DMS 273 treated with DMSO at 0.1 percent for 48 hours (cell line): ENCODE results near the gene SOCS2.
"Not testable (repeated sequence)": the region's sequence is repeated elsewhere in the genome, so short reads cannot be mapped to it uniquely, and the experiment has no call there.

Source experiments
- DNase-seq: peaks from one replicate; lab custom pipeline; 2025; lab: John Stamatoyannopoulos, UW

The SOCS2 gene

DNA sequence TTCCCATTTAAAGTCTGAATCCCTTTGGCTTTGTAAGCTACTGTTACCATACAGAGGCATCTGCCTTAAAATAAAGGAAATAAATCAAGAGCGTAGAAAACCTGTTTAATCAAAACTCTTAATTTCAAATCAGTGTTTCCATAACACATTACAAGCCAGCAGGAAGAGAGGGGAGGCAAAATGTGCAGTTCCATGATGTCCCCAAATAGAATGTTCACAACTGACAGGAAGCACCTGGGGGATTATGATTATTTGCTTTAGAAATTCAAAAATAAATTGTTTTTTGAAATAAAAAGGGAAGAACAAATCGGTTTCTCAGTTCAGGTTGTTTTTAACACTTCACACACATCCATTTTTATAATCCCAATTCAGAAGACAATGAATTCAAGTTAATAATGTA lies 21.4 kb downstream of the SOCS2 start:
- no peak for DNase-seq

GRCh38 chr12:93594766-93595311 lies 22.4 kb downstream of the SOCS2 start:
- DNase-seq, result no peak

- no peak for DNase-seq
Measured at GRCh38 chr12:93595351-93595750, 22.9 kb downstream of the SOCS2 start.

- no peak for DNase-seq
Measured at GRCh38 chr12:93597608-93598007, 25.1 kb downstream of the SOCS2 start.

DNA sequence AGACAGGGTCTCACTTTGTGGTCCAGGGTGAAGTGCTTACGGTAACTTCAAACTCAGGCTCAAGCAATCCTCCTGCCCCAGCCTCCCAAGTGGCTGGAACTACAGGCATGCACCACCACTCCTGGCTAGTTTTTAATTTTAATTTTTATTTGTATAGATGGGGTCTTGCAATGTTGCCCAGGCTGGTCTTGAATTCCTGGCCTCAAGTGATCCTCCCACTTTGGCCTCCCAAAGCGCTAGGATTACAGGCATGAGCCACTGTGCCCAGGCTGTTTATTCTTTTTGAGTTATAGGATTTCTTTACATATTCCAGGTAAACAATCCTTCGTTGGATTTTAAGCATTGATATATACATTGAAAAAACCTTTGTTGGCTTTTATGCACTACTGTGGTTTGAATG lies 26.7 kb downstream of the SOCS2 start:
- no peak for DNase-seq

DNA sequence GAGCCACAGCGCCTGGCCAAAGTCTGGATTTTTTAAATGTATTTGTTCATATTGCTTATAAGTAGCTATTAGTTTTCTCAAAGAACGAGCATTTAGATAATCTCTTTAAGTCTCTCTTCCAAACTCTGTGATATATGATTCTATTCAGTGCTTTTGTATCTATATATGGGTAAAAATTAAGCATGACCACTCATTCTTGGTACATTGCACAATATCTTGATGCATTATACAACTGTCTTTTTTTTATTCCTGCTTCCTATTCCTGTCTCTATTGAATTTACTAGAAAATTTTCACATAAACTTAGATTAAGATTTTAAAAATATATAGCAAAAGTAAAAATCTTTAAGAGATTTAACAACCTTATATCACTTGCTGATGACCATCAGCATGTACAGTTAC lies 29.1 kb downstream of the SOCS2 start:
- no peak for DNase-seq

DNA sequence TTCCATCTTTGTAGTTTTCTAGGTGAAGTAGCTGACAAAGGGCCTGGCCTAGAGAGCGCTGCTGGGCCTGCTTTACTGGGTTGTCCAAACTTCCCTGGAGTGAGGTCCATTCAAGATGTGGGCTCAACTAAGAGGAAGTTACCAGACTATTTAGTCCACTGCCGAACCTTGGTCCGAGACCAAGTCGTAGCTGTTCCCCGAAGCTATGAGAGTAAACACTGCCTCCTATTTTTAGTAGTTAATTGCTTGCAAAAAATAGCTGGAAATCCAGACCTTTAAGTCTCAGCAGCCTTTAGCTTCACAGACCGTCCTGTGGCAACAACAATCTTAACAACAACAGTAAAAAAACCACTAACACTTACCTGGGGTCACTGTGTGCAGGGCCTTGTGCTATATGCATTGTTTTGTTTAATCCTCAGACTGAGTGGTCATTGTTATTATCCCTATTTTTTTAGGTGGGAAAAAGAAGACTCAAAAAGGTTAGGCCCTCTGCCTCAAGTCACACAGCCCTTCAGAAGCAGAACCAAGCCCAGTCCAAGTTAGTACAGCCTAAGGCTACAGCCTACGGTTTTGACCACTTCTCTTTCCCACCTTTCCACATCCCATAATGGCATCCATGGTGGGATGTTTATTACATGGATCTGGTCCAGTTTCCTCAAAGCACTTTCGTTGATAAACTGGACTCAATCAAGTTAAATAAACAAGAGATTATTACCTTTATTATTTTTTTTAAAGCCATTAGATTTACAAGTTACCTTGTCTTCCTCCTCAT lies 30.6 kb downstream of the SOCS2 start:
- DNase-seq, result no peak

- DNase-seq, result no peak
Measured at GRCh38 chr12:93603762-93604161, 31.3 kb downstream of the SOCS2 start.

DNA sequence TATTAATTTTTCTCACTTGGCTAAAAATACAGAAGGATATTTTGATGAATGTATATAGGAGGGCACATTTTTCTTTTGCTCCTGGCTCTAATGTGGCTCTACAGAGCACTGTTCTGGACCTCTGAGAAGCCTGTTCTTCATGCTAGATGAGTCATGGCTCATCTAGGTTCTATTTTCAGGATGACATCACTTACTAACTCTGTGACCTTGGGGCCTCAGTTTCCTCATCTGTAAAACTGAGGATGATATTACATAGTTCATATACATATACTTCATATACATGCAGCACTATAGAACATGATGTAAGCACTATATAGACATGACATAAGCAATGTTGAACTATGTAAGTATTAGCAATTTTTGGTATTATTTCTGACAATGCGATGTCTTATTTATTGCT lies 35.8 kb downstream of the SOCS2 start:
- DNase-seq, result no peak

- no peak for DNase-seq
Measured at GRCh38 chr12:93609281-93610192, 37.1 kb downstream of the SOCS2 start.

DNA sequence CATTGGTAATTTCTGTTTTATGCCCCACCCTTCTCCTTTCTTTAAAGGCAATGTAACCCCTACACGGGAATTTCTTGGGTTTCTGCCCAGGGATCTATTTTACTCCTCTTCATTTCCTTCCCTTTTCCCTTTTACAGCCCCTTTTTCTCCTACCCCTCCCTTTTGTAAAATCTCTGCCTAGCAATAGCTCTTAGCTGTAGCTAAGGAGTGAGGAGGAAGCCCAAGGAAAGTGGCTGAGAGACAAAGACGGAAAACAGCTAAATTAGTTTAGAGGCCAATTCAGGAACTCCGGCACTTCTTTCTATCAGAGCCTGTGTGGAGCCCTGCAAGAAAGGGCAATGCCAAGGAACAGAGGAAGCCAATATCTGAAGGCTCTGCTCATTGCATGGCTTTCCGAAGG lies 40.3 kb downstream of the SOCS2 start:
- no peak for DNase-seq

DNA sequence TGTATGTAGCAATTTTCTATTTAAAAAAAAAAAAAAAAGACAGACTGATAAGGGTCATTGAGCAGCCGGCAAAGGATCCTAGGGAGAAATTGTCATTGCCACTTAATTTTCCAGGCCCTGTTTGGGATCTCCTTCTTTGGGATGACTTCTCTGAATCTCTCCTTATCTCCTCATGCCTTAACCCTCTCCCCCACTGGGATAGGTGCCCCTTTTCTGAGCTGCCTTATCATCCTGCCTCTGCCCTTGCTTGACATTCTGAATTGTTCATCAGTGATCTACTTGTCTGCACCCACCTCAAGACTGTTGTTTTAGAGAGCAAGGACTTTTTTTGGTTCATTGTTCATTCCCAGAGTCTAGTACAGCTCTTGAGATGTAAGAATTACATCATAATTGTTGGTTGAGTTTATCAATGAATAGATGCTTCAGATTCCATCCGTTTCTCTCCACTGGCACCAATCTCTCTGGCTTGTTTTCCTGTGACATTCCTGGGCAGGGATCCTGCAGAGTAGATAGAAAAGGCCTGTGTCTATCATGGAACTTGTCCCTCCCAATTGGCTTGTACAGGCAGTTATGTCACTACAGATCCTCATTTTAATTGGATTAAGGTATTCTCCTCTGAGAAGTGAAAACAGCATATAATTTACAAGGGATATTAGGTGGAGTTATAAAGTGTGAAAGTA lies 42.6 kb downstream of the SOCS2 start:
- DNase-seq, result no peak

GRCh38 chr12:93616584-93617101 lies 44.2 kb downstream of the SOCS2 start:
- no peak for DNase-seq

- no peak for DNase-seq
Measured at GRCh38 chr12:93618891-93619410, 46.5 kb downstream of the SOCS2 start.

DNA sequence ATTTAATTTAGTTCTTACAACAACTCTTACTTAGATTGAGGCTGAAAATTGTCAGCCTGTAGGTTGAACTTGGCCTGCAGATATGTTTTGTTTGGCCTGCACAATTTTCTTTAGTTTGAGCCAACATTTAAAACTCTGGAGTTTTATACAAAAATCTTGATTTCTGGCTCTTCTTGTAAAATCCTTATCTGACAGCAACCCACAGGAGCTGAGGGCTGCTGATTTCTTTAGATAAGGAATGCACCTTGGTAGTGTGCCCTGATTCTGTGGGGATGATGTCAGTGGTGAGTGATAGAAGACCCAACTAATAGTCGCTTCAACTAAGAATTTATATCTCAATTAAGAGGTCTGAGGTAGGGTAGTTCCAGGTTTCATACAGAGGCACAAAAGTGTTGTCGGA lies 49.5 kb downstream of the SOCS2 start:
- no peak for DNase-seq

GRCh38 chr12:93622485-93622884 lies 50.0 kb downstream of the SOCS2 start:
- no peak for DNase-seq

- no peak for DNase-seq
Measured at GRCh38 chr12:93624595-93625294, 52.3 kb downstream of the SOCS2 start.

DNA sequence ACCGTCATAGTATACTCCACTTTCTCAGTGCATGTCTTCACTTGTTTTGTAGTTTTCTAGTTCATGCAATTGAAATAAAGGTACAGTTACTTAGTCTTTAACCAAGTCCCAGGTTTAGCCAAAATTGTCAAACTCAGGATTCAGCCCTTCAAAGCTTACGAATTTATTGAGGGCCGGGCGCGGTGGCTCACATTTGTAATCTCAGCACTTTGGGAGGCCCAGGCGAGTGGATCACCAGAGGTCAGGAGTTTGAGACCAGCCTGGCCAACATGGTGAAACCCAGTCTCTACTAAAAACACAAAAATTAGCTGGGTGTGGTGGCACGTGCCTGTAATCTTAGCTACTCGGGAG lies 52.8 kb downstream of the SOCS2 start:
- not testable (repeated sequence) for DNase-seq

DNA sequence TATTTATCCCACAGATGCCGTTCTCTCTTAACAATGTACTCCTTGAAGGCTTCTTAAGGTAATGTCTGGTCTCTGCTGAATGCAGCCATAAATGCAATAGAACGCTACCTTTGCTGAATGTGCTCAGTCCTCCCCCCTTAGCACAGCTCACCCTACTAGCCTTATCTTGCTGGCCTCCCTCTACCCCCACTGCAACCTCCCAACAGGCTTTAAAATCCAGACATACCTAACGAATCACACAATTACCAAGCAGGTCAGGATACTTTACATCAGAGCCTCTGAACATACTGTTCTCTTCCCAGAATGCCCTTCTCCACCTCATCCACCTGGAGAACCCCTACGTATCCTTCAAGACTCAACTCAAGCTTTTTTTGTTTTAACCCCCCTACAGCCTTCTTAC lies 53.7 kb downstream of the SOCS2 start:
- no peak for DNase-seq
